K562 (cell line): ENCODE data around the gene IL37. TPM values are rescaled to one million over a fixed set of nuclear protein-coding genes. Genes with fewer than 3 reads are reported as not detected.

Experiments used
- ATAC-seq: fragments of 200-7000 bp; cut with Tn5 transposase; 3 replicates; pipeline ENCODE4 v1.9.1; 2020; ENCODE audit warnings: moderate library complexity
- BruUV-seq: library from RNA; stranded (reverse); fragments of 400-500 nt; replicated peaks from 2 replicates; lab custom pipeline; 2021; lab: Mats Ljungman, UMichigan
- CTCF ChIA-PET: fragments of 300-600 bp; formaldehyde crosslinking; extraction: SDS; loops from one replicate; lab custom pipeline; 2021; ENCODE audit warnings: low intra/inter-chr PET ratio; lab: Yijun Ruan, JAX
- POLR2A ChIA-PET: fragments of 300-600, 350-650 bp; sonication (Branson Sonifier 250); formaldehyde crosslinking; extraction: SDS; loops from one replicate; lab custom pipeline; 2021; ENCODE audit warnings: antibody characterized with exemption, inconsistent platforms; lab: Yijun Ruan, JAX
- DNase-seq, 4 experiments: peaks; one replicate each; pipeline versions ENCODE4 v3.0.0 to v3.0.0-alpha.2; 2011 to 2018; ENCODE audit warnings: low spot score in 3 of 4, mixed read lengths in 3 of 4; ENCODE audit errors: extremely low read depth in 1 of 4
- FAIRE-seq: peaks from 2 replicates; lab custom pipeline; 2011; peaks lifted over from hg19 to GRCh38; lab: Jason Lieb, UNC
- H2AFZ ChIP-seq: 2 replicates; pipeline ENCODE4 v1.6.0; 2011; ENCODE audit warnings: low read depth, low read length, control low read depth, inconsistent platforms
- H3K27ac ChIP-seq: fragments of 200-600 bp; 3 replicates; pipeline ENCODE4 v1.8.0; 2011; ENCODE audit warnings: low read depth, mild to moderate bottlenecking, control low read depth, inconsistent platforms, low read length, moderate library complexity, mixed read lengths; ENCODE audit errors: extremely low read depth
- H3K27me3 ChIP-seq, 2 experiments: fragments of 300-600 bp in 1 of 2; 2 replicates in 1 of 2; 3 replicates in 1 of 2; pipeline versions ENCODE4 v1.6.0 to v1.8.0; 2011; ENCODE audit warnings: inconsistent platforms in 2 of 2, low read length in 2 of 2, mild to moderate bottlenecking in 1 of 2, mixed read lengths in 1 of 2, moderate library complexity in 1 of 2; ENCODE audit not compliant: control insufficient read depth in 2 of 2, insufficient read depth in 2 of 2
- H3K36me3 ChIP-seq: fragments of 300-600 bp; 3 replicates; pipeline ENCODE4 v1.8.0; 2011; ENCODE audit warnings: mild to moderate bottlenecking, low read length, inconsistent platforms; ENCODE audit not compliant: control insufficient read depth, insufficient read depth
- H3K4me1 ChIP-seq, 2 experiments: fragments of 200-600 bp in 1 of 2; replicated peaks in 1 of 2; 2 replicates in 1 of 2; 3 replicates in 1 of 2; pipeline versions ENCODE4 v1.5.1 to v1.8.0; 2011; ENCODE audit warnings: inconsistent platforms in 2 of 2, low read length in 2 of 2, mild to moderate bottlenecking in 1 of 2, mixed read lengths in 1 of 2, moderate library complexity in 1 of 2; ENCODE audit not compliant: control insufficient read depth in 2 of 2, insufficient read depth in 2 of 2
- H3K4me2 ChIP-seq: 2 replicates; pipeline ENCODE4 v1.6.1; 2011; ENCODE audit warnings: low read length, control low read depth, inconsistent platforms, mixed read lengths; ENCODE audit not compliant: insufficient read depth
- H3K4me3 ChIP-seq: fragments of 200-600 bp; sonication (generic), shearing (Covaris generic); 2 replicates; pipeline ENCODE4 v1.5.1; 2016; ENCODE audit warnings: control low read depth, inconsistent platforms
- H3K79me2 ChIP-seq: fragments of 200-600 bp; 3 replicates; pipeline ENCODE4 v1.8.0; 2011; ENCODE audit warnings: low read length, inconsistent platforms; ENCODE audit not compliant: control insufficient read depth, insufficient read depth
- H3K9ac ChIP-seq, 2 experiments: 2 replicates each; pipeline versions ENCODE4 v1.6.0 to v1.6.1; 2011; ENCODE audit warnings: low read depth in 2 of 2, low read length in 2 of 2, control low read depth in 1 of 2, inconsistent platforms in 1 of 2, mild to moderate bottlenecking in 1 of 2, mixed read lengths in 1 of 2; ENCODE audit not compliant: insufficient read depth in 1 of 2
- H3K9me1 ChIP-seq: one replicate; pipeline ENCODE4 v1.6.0; 2011; ENCODE audit warnings: inconsistent platforms, mild to moderate bottlenecking, low read length, moderate library complexity; ENCODE audit not compliant: control insufficient read depth, insufficient read depth
- H3K9me3 ChIP-seq: replicated peaks from 2 replicates; pipeline ENCODE4 v1.5.1; 2011; ENCODE audit warnings: low read depth, low read length, inconsistent platforms; ENCODE audit not compliant: control insufficient read depth, insufficient read depth
- H4K20me1 ChIP-seq: replicated peaks from 2 replicates; pipeline ENCODE4 v1.6.1; 2011; ENCODE audit warnings: low read length, inconsistent platforms, mixed read lengths; ENCODE audit not compliant: control insufficient read depth, insufficient read depth
- CREB1 ChIP-seq, 2 experiments: sonication (generic) in 1 of 2; formaldehyde crosslinking in 1 of 2; IDR thresholded peaks; 2 replicates each; pipeline versions ENCODE4 v1.6.1 to v1.8.0; 2012 to 2022; ENCODE audit warnings: inconsistent platforms in 1 of 2, mild to moderate bottlenecking in 1 of 2, missing genetic modification reagents in 1 of 2, moderate library complexity in 1 of 2
- E2F6 ChIP-seq, 2 experiments: IDR thresholded peaks; 2 replicates each; pipeline ENCODE4 v1.6.1; 2011; ENCODE audit warnings: borderline replicate concordance in 1 of 2, control low read depth in 1 of 2, low read depth in 1 of 2, low read length in 1 of 2, mild to moderate bottlenecking in 1 of 2, mixed read lengths in 1 of 2, moderate library complexity in 1 of 2; ENCODE audit not compliant: insufficient read depth in 1 of 2, insufficient read length in 1 of 2, poor library complexity in 1 of 2, severe bottlenecking in 1 of 2; ENCODE audit errors: extremely low read depth in 1 of 2
- FOXO4 ChIP-seq: fragments of 450-650 bp; formaldehyde crosslinking; IDR thresholded peaks from 2 replicates; pipeline ENCODE4 v1.4.0; 2020; ENCODE audit warnings: mild to moderate bottlenecking, moderate library complexity
- IRF1 ChIP-seq: sonication (generic); formaldehyde crosslinking; IDR thresholded peaks from 2 replicates; pipeline ENCODE4 v1.8.0; 2022; ENCODE audit warnings: missing genetic modification reagents, mild to moderate bottlenecking, borderline replicate concordance
- MAZ ChIP-seq, 2 experiments: fragments of 450-650 bp in 1 of 2; sonication (generic) in 1 of 2; formaldehyde crosslinking; IDR thresholded peaks in 1 of 2; conservative IDR thresholded peaks in 1 of 2; 2 replicates each; pipeline versions ENCODE4 v1.4.0 to v1.5.0; 2020; ENCODE audit warnings: mild to moderate bottlenecking in 1 of 2, missing genetic modification reagents in 1 of 2
- MCM3 ChIP-seq: fragments of 450-650 bp; IDR thresholded peaks from 2 replicates; pipeline ENCODE4 v1.6.1; 2016
- MLLT1 ChIP-seq, 2 experiments: fragments of 450-650 bp; IDR thresholded peaks; 2 replicates each; pipeline ENCODE4 v1.6.1; 2016
- RBM15 ChIP-seq: fragments of 200-400 bp; formaldehyde crosslinking; IDR thresholded peaks from 2 replicates; pipeline ENCODE4 v1.6.1; 2018; ENCODE audit warnings: mild to moderate bottlenecking, low read length, moderate library complexity; ENCODE audit not compliant: insufficient read depth
- SP1 ChIP-seq: sonication (generic); formaldehyde crosslinking; IDR thresholded peaks from 2 replicates; pipeline ENCODE4 v1.8.1; 2022; ENCODE audit warnings: mild to moderate bottlenecking, missing genetic modification reagents
- YY1 ChIP-seq, 3 experiments: IDR thresholded peaks; 2 replicates each; pipeline ENCODE4 v1.6.1; 2011; ENCODE audit warnings: low read length in 2 of 3, mild to moderate bottlenecking in 2 of 3, moderate library complexity in 2 of 3, borderline replicate concordance in 1 of 3, control low read depth in 1 of 3, low read depth in 1 of 3; ENCODE audit not compliant: insufficient read depth in 3 of 3, insufficient replicate concordance in 2 of 3, control insufficient read depth in 1 of 3, insufficient read length in 1 of 3; ENCODE audit errors: extremely low read depth in 1 of 3
- ZNF212 ChIP-seq: fragments of 450-650 bp; formaldehyde crosslinking; IDR thresholded peaks from 2 replicates; pipeline ENCODE4 v1.4.0; 2020; ENCODE audit warnings: mild to moderate bottlenecking
- ZNF23 ChIP-seq: fragments of 250-450 bp; sonication (Bioruptor Pico); IDR thresholded peaks from 2 replicates; pipeline ENCODE4 v1.4.0; 2020; ENCODE audit warnings: mild to moderate bottlenecking
- ZNF76 ChIP-seq: fragments of 250-450 bp; sonication (Bioruptor Pico); IDR thresholded peaks from 2 replicates; pipeline ENCODE4 v1.4.0; 2020; ENCODE audit warnings: mild to moderate bottlenecking, moderate library complexity, borderline replicate concordance
- WGBS: fragments of 100-300 bp; shearing (Covaris generic); methylation state at CpG from one replicate; pipeline ENCODE4 v1.1.6; 2016; ENCODE audit warnings: low coverage, mixed read lengths; ENCODE audit not compliant: insufficient coverage; ENCODE audit errors: missing lambda C conversion rate; 5-methylcytosine and 5-hydroxymethylcytosine counted together
- in situ Hi-C: fragments of 300-500 bp; cut with MboI; formaldehyde crosslinking; loops from 4 replicates; pipeline ENCODE4 v1.15.0; 2018; ENCODE audit warnings: inconsistent platforms, mixed read lengths
- intact Hi-C: fragments of 100-400 bp; cut with micrococcal nuclease; formaldehyde crosslinking; loops from 2 replicates; pipeline ENCODE4 v1.14.2; 2022
- polyA plus RNA-seq, 8 experiments: library from polyadenylated mRNA; depleted of rRNA in 4 of 8; stranded (reverse) in 5 of 8; unstranded in 3 of 8; fragments of >200 nt; fragmentation: Nextera tagmentation in 2 of 8; fragmentation: Illumina TruSeq in 1 of 8; extraction: Ambion mirVana in 2 of 8; extraction: Trizol in 1 of 8; gene quantifications; 2 replicates each; pipeline versions ENCODE4 v1.2.1 to v1.2.3, GENCODE V29; 2011 to 2014; ENCODE audit warnings: inconsistent platforms in 1 of 8, missing spikeins in 1 of 8
- total RNA-seq, 7 experiments: library from RNA; depleted of rRNA in 6 of 7; stranded (reverse); fragments of >200 nt in 6 of 7; fragmentation: Illumina TruSeq in 2 of 7; extraction: Trizol in 2 of 7; gene quantifications; 2 replicates each; pipeline versions ENCODE4 v1.2.1 to v1.2.3, GENCODE V29; 2011 to 2021; ENCODE audit warnings: low replicate concordance in 1 of 7

IL37 gene
- total and polyA plus RNA-seq, 9 of the 15 experiments (the other 6 are each of a cell fraction or from before 2014, with no cell fraction given) = not detected

- WGBS = 1% methylated on average over 8 of the region's 8 CpGs
- peaks cover 3 to 12% of the 10 kb centered on the region in 2 experiments; a peak in 4 of 5 replicates for H3K27me3 ChIP-seq
- POLR2A ChIA-PET = no interaction called here
- H2AFZ ChIP-seq = no peak overlapping the region
- H3K9me3 ChIP-seq = no peaks in the 10 kb centered on the region
- CTCF ChIA-PET = no interaction called here
- FAIRE-seq (no peak), DNase-seq (no peak), ATAC-seq (no peak)
- TF ChIP-seq MCM3 (no peak), MAZ (CRISPR knock-in tag; conservative IDR thresholded peaks at IDR 0.05 in 1 of 2, IDR thresholded peaks at IDR 0.05 in 1 of 2) (no peak), MLLT1 (IDR thresholded peaks at IDR 0.05) (no peak), YY1 (IDR thresholded peaks at IDR 0.05; ENCODE audit: borderline replicate concordance in 1 of 3, control insufficient read depth in 1 of 3, extremely low read depth in 1 of 3, insufficient read depth in 3 of 3, insufficient read length in 1 of 3, insufficient replicate concordance in 2 of 3, low read depth in 1 of 3, low read length in 2 of 3) (no peak), ZNF212 (CRISPR knock-in tag) (no peak), IRF1 (no peak), RBM15 (no peak), ZNF76 (CRISPR knock-in tag) (no peak), ZNF23 (no peak), SP1 (no peak), E2F6 (IDR thresholded peaks at IDR 0.05; ENCODE audit: borderline replicate concordance in 1 of 2, extremely low read depth in 1 of 2, insufficient read depth in 1 of 2, insufficient read length in 1 of 2, low read depth in 1 of 2, low read length in 1 of 2, poor library complexity in 1 of 2, severe bottlenecking in 1 of 2) (no peak), FOXO4 (CRISPR knock-in tag) (no peak), CREB1 (IDR thresholded peaks at IDR 0.05) (no peak), CREB1 (CRISPR knock-in tag; IDR thresholded peaks at IDR 0.05) (no peak)
- in situ Hi-C loops (no loop called here), intact Hi-C loops (no loop called here)
- no peaks in the 10 kb centered on the region for H4K20me1 ChIP-seq
- no TSS peak for BruUV-seq
- no peaks in the 10 kb centered on the region for H3K79me2 ChIP-seq
- no peaks in the 10 kb centered on the region for H3K9me1 ChIP-seq
- H3K27ac ChIP-seq = no peak overlapping the region
- no peaks in the 10 kb centered on the region for H3K4me1 ChIP-seq
- H3K4me2 ChIP-seq = no peak overlapping the region
- no peaks in the 10 kb centered on the region for H3K36me3 ChIP-seq
- no peak overlapping the region for H3K4me3 ChIP-seq
- H3K9ac ChIP-seq = no peak overlapping the region
These were observed 38.5 kb downstream of the IL37 start for GRCh38 chr2:112949456-112949855.
